Femur (tissue), 1 donor: ENCODE results near the gene CTSG.
"Not testable (repeated sequence)": the region's sequence is repeated elsewhere in the genome, so short reads cannot be mapped to it uniquely, and the experiment has no call there.

Experiments used
- DNase-seq: peaks from one replicate; pipeline ENCODE4 v3.0.0-alpha.2; 2017

CTSG gene

GRCh38 chr14:24576182-24576581, at the start of gene CTSG:
Gene CTSG (minus strand): TSS chr14:24576250. CDS start chr14:24576223, 27 bp downstream.
- no peak for DNase-seq

- no peak for DNase-seq
Observed at GRCh38 chr14:24613747-24614146, 37.7 kb upstream of the CTSG start.

GRCh38 chr14:24613241-24613640, 37.2 kb upstream of the CTSG start:
- no peak for DNase-seq

- DNase-seq = no peak
Observed at GRCh38 chr14:24612196-24612595, 36.1 kb upstream of the CTSG start.

- DNase-seq = no peak
Observed at GRCh38 chr14:24609655-24610344, 33.8 kb upstream of the CTSG start, which contains the start of gene GZMH. Gene GZMH (minus strand): TSS chr14:24609685. CDS start chr14:24609613, 72 bp downstream.

GRCh38 chr14:24607635-24608514, 31.8 kb upstream of the CTSG start:
- DNase-seq = no peak

GRCh38 chr14:24607081-24607480, 31.0 kb upstream of the CTSG start:
- DNase-seq = no peak

- DNase-seq = no peak
Observed at GRCh38 chr14:24606297-24606696, 30.2 kb upstream of the CTSG start.

- DNase-seq = no peak
Observed at GRCh38 chr14:24605435-24606190, 29.6 kb upstream of the CTSG start.

- DNase-seq = no peak
Observed at GRCh38 chr14:24597403-24597802, 21.4 kb upstream of the CTSG start.

- no peak for DNase-seq
Observed at GRCh38 chr14:24595073-24595808, 19.2 kb upstream of the CTSG start.

GRCh38 chr14:24591004-24591403, 15.0 kb upstream of the CTSG start:
- not testable (repeated sequence) for DNase-seq

GRCh38 chr14:24584402-24584801, 8.4 kb upstream of the CTSG start:
- DNase-seq = not testable (repeated sequence)

GRCh38 chr14:24578558-24578957, 2.5 kb upstream of the CTSG start:
- DNase-seq = no peak

- no peak for DNase-seq
Observed at GRCh38 chr14:24576771-24577170, 721 bp upstream of the CTSG start.

- DNase-seq = no peak
Observed at GRCh38 chr14:24574206-24574774, 1.8 kb downstream of the CTSG start.

GRCh38 chr14:24566318-24566717, 9.7 kb downstream of the CTSG start:
- no peak for DNase-seq

GRCh38 chr14:24565766-24566165, 10.3 kb downstream of the CTSG start:
- no peak for DNase-seq

- no peak for DNase-seq
Observed at GRCh38 chr14:24563505-24563904, 12.5 kb downstream of the CTSG start.

- DNase-seq = no peak
Observed at GRCh38 chr14:24556756-24557155, 19.3 kb downstream of the CTSG start.

- DNase-seq = not testable (repeated sequence)
Observed at GRCh38 chr14:24549064-24549463, 27.0 kb downstream of the CTSG start.

GRCh38 chr14:24542346-24542936, 33.6 kb downstream of the CTSG start:
- DNase-seq = no peak
